ENCODE data around the gene NOTCH3. TPM values are rescaled to one million over a fixed set of nuclear protein-coding genes. Genes with fewer than 3 reads are reported as not detected.

NOTCH3 gene
- total RNA-seq, 4 donors from 2014 or later: 95.6 to 278 (median 122) TPM

- no peak overlapping the region for H3K4me3 ChIP-seq
- 68 to 82% methylated on average over 2 to 4 of the region's 11 CpGs for WGBS, 2 donors
- H3K27ac ChIP-seq: no peak overlapping the region
- no peaks in the 10 kb centered on the region for H3K9me3 ChIP-seq
- DNase-seq: no peak
- intact Hi-C loops (cut with DNase I): no loop called here
- TF ChIP-seq, protein P1, sequence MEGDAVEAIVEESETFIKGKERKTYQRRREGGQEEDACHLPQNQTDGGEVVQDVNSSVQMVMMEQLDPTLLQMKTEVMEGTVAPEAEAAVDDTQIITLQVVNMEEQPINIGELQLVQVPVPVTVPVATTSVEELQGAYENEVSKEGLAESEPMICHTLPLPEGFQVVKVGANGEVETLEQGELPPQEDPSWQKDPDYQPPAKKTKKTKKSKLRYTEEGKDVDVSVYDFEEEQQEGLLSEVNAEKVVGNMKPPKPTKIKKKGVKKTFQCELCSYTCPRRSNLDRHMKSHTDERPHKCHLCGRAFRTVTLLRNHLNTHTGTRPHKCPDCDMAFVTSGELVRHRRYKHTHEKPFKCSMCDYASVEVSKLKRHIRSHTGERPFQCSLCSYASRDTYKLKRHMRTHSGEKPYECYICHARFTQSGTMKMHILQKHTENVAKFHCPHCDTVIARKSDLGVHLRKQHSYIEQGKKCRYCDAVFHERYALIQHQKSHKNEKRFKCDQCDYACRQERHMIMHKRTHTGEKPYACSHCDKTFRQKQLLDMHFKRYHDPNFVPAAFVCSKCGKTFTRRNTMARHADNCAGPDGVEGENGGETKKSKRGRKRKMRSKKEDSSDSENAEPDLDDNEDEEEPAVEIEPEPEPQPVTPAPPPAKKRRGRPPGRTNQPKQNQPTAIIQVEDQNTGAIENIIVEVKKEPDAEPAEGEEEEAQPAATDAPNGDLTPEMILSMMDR (IDR thresholded peaks at IDR 0.05): peak in 2 of 6 experiments; percentile 8 to 24
- TF ChIP-seq POLR2A (IDR thresholded peaks at IDR 0.05): no peak
- H3K36me3 ChIP-seq: peaks cover 20 to 84% (median 32%) of the 10 kb centered on the region in 3 donors
- peaks cover 0 to 34% (median 15%) of the 10 kb centered on the region in 3 donors for H3K4me1 ChIP-seq
- peaks cover 0 to 7% (median 0%) of the 10 kb centered on the region in 4 donors for H3K27me3 ChIP-seq
Measured at GRCh38 chr19:15112385-15112784, 88.4 kb downstream of the NOTCH3 start.

- Histone ChIP-seq H3K36me3 (peaks cover 15 to 78% (median 25%) of the 10 kb centered on the region in 3 donors), H3K4me1 (peaks cover 3 to 39% (median 15%) of the 10 kb centered on the region in 3 donors), H3K27me3 (peaks cover 0 to 8% (median 0%) of the 10 kb centered on the region in 4 donors), H3K27ac (no peak overlapping the region), H3K4me3 (no peak overlapping the region), H3K9me3 (no peaks in the 10 kb centered on the region)
- no peak for DNase-seq
- intact Hi-C loops (cut with DNase I): no loop called here
- whole genome bisulfite sequencing, 2 donors: 90 to 100% methylated on average over 1 of the region's 1 CpG
- TF ChIP-seq, protein P1 (IDR thresholded peaks at IDR 0.05): no peak
- TF ChIP-seq POLR2A (IDR thresholded peaks at IDR 0.05): no peak
Measured at GRCh38 chr19:15111758-15112157, 89.0 kb downstream of the NOTCH3 start.

DNA sequence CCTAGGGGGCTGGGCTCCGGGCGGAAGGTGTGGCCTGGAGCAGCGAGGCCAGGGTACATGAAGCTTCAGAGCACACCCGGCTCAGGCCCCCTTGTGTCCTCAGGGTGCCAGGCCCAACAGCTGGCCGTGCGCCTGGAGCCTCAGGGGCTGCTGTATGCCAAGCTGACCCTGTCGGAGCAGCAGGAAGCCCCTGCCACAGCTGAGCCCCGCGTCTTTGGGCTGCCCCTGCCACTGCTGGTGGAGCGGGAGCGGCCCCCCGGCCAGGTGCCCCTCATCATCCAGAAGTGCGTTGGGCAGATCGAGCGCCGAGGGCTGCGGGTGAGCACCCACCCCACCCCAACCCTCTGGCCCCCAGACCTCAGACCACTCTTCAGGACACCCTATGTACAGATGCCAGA is 90.4 kb downstream of the NOTCH3 start:
- Histone ChIP-seq H3K36me3 (peaks cover 7 to 65% (median 12%) of the 10 kb centered on the region in 3 donors), H3K4me3 (no peak overlapping the region), H3K27me3 (peaks cover 0 to 8% (median 0%) of the 10 kb centered on the region in 4 donors), H3K27ac (no peak overlapping the region), H3K4me1 (peaks cover 8 to 39% (median 18%) of the 10 kb centered on the region in 3 donors), H3K9me3 (no peaks in the 10 kb centered on the region)
- no peak for DNase-seq
- no peak for TF ChIP-seq POLR2A (IDR thresholded peaks at IDR 0.05)
- TF ChIP-seq, protein P1 (IDR thresholded peaks at IDR 0.05): no peak
- intact Hi-C loops (cut with DNase I): no loop called here
- no CpG with 5 or more reads among the region's 17 CpGs for WGBS, 2 donors

- TF ChIP-seq POLR2A (IDR thresholded peaks at IDR 0.05): no peak
- TF ChIP-seq, protein P1 (IDR thresholded peaks at IDR 0.05): no peak
- intact Hi-C loops (cut with DNase I): loop anchor here (5.0 to 10.0 kb wide), 2 partner anchors 42 to 135 kb away; no protein-coding TSS in a partner anchor
Measured at GRCh38 chr19:15109768-15110417, 90.9 kb downstream of the NOTCH3 start.

More at GRCh38 chr19:15109768-15110417, 90.9 kb downstream of the NOTCH3 start:
- Histone ChIP-seq H3K9me3 (no peaks in the 10 kb centered on the region), H3K36me3 (peaks cover 2 to 59% (median 11%) of the 10 kb centered on the region in 3 donors), H3K27ac (no peak overlapping the region), H3K4me3 (no peak overlapping the region), H3K27me3 (peaks cover 0 to 8% (median 0%) of the 10 kb centered on the region in 4 donors), H3K4me1 (peaks cover 8 to 34% (median 15%) of the 10 kb centered on the region in 3 donors)
- no CpG with 5 or more reads among the region's 49 CpGs for WGBS, 2 donors
- no peak for DNase-seq

Small RNA genes within 50 kb of the gene (small RNA-seq; reads per million reads assigned to genes)
- 0 to 0.21 (median 0.12) reads per million in 4 donors for gene MIR6795
- gene RNU6-782P: 0 reads per million in 4 donors

Other genes with a start within 250 kb of the NOTCH3 start
- gene SLC1A6, start 221.1 kb downstream of the NOTCH3 start, total RNA-seq: not detected
- gene CASP14, start 151.5 kb downstream of the NOTCH3 start, total RNA-seq: under 1 TPM in 2 of 4 donors, not detected in 2; 0.42 to 0.44 TPM
- not detected for gene OR1I1, start 118.8 kb downstream of the NOTCH3 start, total RNA-seq
- gene SYDE1, start 93.6 kb downstream of the NOTCH3 start, total RNA-seq: 10 to 100 TPM in 1 of 4 donors, 1 to 10 TPM in 3; 1.4 to 10.3 (median 4.6) TPM
- gene EPHX3, start 31.5 kb upstream of the NOTCH3 start, total RNA-seq: 10 to 100 TPM; 18.7 to 93.0 (median 48.9) TPM
- 10 to 100 TPM in 3 of 4 donors, 1 to 10 TPM in 1; 7.7 to 38.2 (median 31.3) TPM for gene BRD4, start 131.5 kb upstream of the NOTCH3 start, total RNA-seq
- 10 to 100 TPM; 17.4 to 32.4 (median 21.7) TPM for gene AKAP8, start 178.8 kb upstream of the NOTCH3 start, total RNA-seq
- gene AKAP8L, start 218.0 kb upstream of the NOTCH3 start, total RNA-seq: 10 to 100 TPM; 33.9 to 90.2 (median 63.4) TPM
- 10 to 100 TPM; 17.2 to 36.5 (median 30.0) TPM for gene WIZ, start 249.0 kb upstream of the NOTCH3 start, total RNA-seq